ENCODE measurements around the gene NKRF. TPM values are rescaled to one million over a fixed set of nuclear protein-coding genes. Genes with fewer than 3 reads are reported as not detected.

The NKRF gene
- 1 to 10 TPM; 5.7 to 6.3 (median 5.9) TPM for total RNA-seq
- long read RNA-seq, donor 1, partial matches to known transcripts = 0 of 5 reads
- long read RNA-seq, donor 1, other reads (novel, unspliced or antisense) = 1 of 5 reads
- long read RNA-seq, donor 2 = 0 reads

- no peaks in the 10 kb centered on the region for H3K4me1 ChIP-seq (ENCODE audit: low read depth)
- ATAC-seq = peak; percentile 94
- peak within 1 kb of the TSS; percentile 42 for H3K4me3 ChIP-seq
- DNase-seq = peak; percentile 93 to 95 (median 94)
- H3K36me3 ChIP-seq (ENCODE audit: low read depth) = no peaks in the 10 kb centered on the region
- no peaks in the 10 kb centered on the region for H3K9me3 ChIP-seq
- TF ChIP-seq CTCF (IDR thresholded peaks at IDR 0.05) = no peak
- intact Hi-C loops (cut with DNase I, micrococcal nuclease) = no loop called here
Observed at GRCh38 chrX:119606280-119607017, at the start of gene NKRF. NKRF (minus strand) TSS chrX:119606424.

- no peak for TF ChIP-seq CTCF (IDR thresholded peaks at IDR 0.05)
- no peaks in the 10 kb centered on the region for H3K9me3 ChIP-seq
- no peaks in the 10 kb centered on the region for H3K4me1 ChIP-seq (ENCODE audit: low read depth)
- no peak overlapping the region for H3K4me3 ChIP-seq
- ATAC-seq (no peak), DNase-seq (no peak)
- H3K36me3 ChIP-seq (ENCODE audit: low read depth) = no peaks in the 10 kb centered on the region
- intact Hi-C loops (cut with DNase I, micrococcal nuclease) = no loop called here
Observed at GRCh38 chrX:119655125-119655524, 48.9 kb upstream of the NKRF start.

GRCh38 chrX:119654112-119654531 is 47.9 kb upstream of the NKRF start:
- no peaks in the 10 kb centered on the region for H3K4me1 ChIP-seq (ENCODE audit: low read depth)
- no peaks in the 10 kb centered on the region for H3K9me3 ChIP-seq
- no peak for TF ChIP-seq CTCF (IDR thresholded peaks at IDR 0.05)
- H3K4me3 ChIP-seq = no peak overlapping the region
- ATAC-seq (peak; percentile 13), DNase-seq (no peak)
- intact Hi-C loops (cut with DNase I, micrococcal nuclease) = no loop called here
- no peaks in the 10 kb centered on the region for H3K36me3 ChIP-seq (ENCODE audit: low read depth)

- no peak for ATAC-seq
- Histone ChIP-seq H3K4me3 (no peak overlapping the region), H3K36me3 (ENCODE audit: low read depth) (no peaks in the 10 kb centered on the region), H3K4me1 (ENCODE audit: low read depth) (no peaks in the 10 kb centered on the region), H3K9me3 (no peaks in the 10 kb centered on the region)
- no peak for TF ChIP-seq CTCF (IDR thresholded peaks at IDR 0.05)
- intact Hi-C loops (cut with DNase I, micrococcal nuclease) = no loop called here
- no peak for DNase-seq
Observed at GRCh38 chrX:119648421-119648775, 42.2 kb upstream of the NKRF start.

GRCh38 chrX:119647552-119648420 is 41.6 kb upstream of the NKRF start:
- DNase-seq = no peak

More at GRCh38 chrX:119647552-119648420, 41.6 kb upstream of the NKRF start:
- intact Hi-C loops (cut with DNase I, micrococcal nuclease) = no loop called here
- Histone ChIP-seq H3K9me3 (no peaks in the 10 kb centered on the region), H3K4me1 (ENCODE audit: low read depth) (no peaks in the 10 kb centered on the region), H3K4me3 (no peak overlapping the region), H3K36me3 (ENCODE audit: low read depth) (no peaks in the 10 kb centered on the region)
- ATAC-seq = peak; percentile 67
- TF ChIP-seq CTCF (IDR thresholded peaks at IDR 0.05) = no peak
